ENCODE data around the gene LSM2. TPM values are rescaled to one million over a fixed set of nuclear protein-coding genes. Genes with fewer than 3 reads are reported as not detected.

LSM2 gene
- total and polyA plus RNA-seq, 9 of the 15 experiments (the other 6 are each of a cell fraction or from before 2014, with no cell fraction given) = 154 to 407 (median 223) TPM

- TF ChIP-seq HEY1 (CRISPR knock-in tag; IDR thresholded peaks at IDR 0.05; ENCODE audit: borderline replicate concordance) (no peak), BACH1 (tag; IDR thresholded peaks at IDR 0.05) (no peak), ZNF311 (CRISPR knock-in tag; IDR thresholded peaks at IDR 0.05) (no peak), ZMIZ1 (IDR thresholded peaks at IDR 0.05; ENCODE audit: low read depth in 2 of 2, low read length in 2 of 2) (no peak), UBTF (IDR thresholded peaks at IDR 0.05; ENCODE audit: borderline replicate concordance in 1 of 2, low read depth in 2 of 2, low read length in 2 of 2) (peak in 1 of 2 experiments; percentile 60; a peak in 1 of 4 replicates), ZNF785 (CRISPR knock-in tag; IDR thresholded peaks at IDR 0.05) (no peak), TAF9B (IDR thresholded peaks at IDR 0.05; ENCODE audit: partially characterized antibody) (peak; percentile 43), ZNF184 (CRISPR knock-in tag; IDR thresholded peaks at IDR 0.05) (no peak), ZNF431 (CRISPR knock-in tag; IDR thresholded peaks at IDR 0.05) (no peak; the same call in 1 of the 2 replicates), ZNF24 (IDR thresholded peaks at IDR 0.05) (no peak), BHLHE40 (IDR thresholded peaks at IDR 0.05; ENCODE audit: low read length) (peak; percentile 4; the same call in 1 of the 2 replicates), RBM15 (IDR thresholded peaks at IDR 0.05; ENCODE audit: insufficient read depth, low read length) (no peak), EZH2 (IDR thresholded peaks at IDR 0.05; ENCODE audit: borderline replicate concordance, low read depth, low read length) (no peak), ZNF175 (CRISPR knock-in tag; IDR thresholded peaks at IDR 0.05; ENCODE audit: low read depth) (no peak), TGIF2 (CRISPR knock-in tag; IDR thresholded peaks at IDR 0.05) (peak; percentile 93; the same call in 1 of the 2 replicates), E2F8 (IDR thresholded peaks at IDR 0.05; ENCODE audit: low read depth, partially characterized antibody) (peak; percentile 42), ZNF589 (CRISPR knock-in tag; IDR thresholded peaks at IDR 0.05; ENCODE audit: low read depth) (peak; percentile 72; the same call in 1 of the 2 replicates), XRCC4 (IDR thresholded peaks at IDR 0.05; ENCODE audit: extremely low read depth, insufficient read depth, insufficient read length) (no peak)
These were observed 11.7 kb downstream of the LSM2 start (continued) for GRCh38 chr6:31794866-31795615.
